ENCODE results near the gene CARD10.

CARD10 gene

GRCh38 chr22:37507731-37508130 is 11.5 kb downstream of the CARD10 start:
- DNase-seq (ENCODE audit: low read depth in 4 of 4, low spot score in 1 of 4): no peak

GRCh38 chr22:37505989-37506388 is 13.2 kb downstream of the CARD10 start:
- no peak for DNase-seq (ENCODE audit: low read depth in 4 of 4, low spot score in 1 of 4)

- DNase-seq (ENCODE audit: low read depth in 4 of 4, low spot score in 1 of 4): no peak
Measured at GRCh38 chr22:37505565-37505964, 13.7 kb downstream of the CARD10 start.

- no peak for DNase-seq (ENCODE audit: low read depth in 4 of 4, low spot score in 1 of 4)
Measured at GRCh38 chr22:37504964-37505363, 14.3 kb downstream of the CARD10 start.

- DNase-seq (ENCODE audit: low read depth in 4 of 4, low spot score in 1 of 4): no peak
Measured at GRCh38 chr22:37503850-37504249, 15.4 kb downstream of the CARD10 start.

- DNase-seq (ENCODE audit: low read depth in 4 of 4, low spot score in 1 of 4): no peak
Measured at GRCh38 chr22:37503183-37503683, 16.0 kb downstream of the CARD10 start.

- DNase-seq (ENCODE audit: low read depth in 4 of 4, low spot score in 1 of 4): no peak
Measured at GRCh38 chr22:37502342-37503182, 16.7 kb downstream of the CARD10 start.

- DNase-seq (ENCODE audit: low read depth in 4 of 4, low spot score in 1 of 4): no peak
Measured at GRCh38 chr22:37501610-37502341, 17.4 kb downstream of the CARD10 start.

- no peak for DNase-seq (ENCODE audit: low read depth in 4 of 4, low spot score in 1 of 4)
Measured at GRCh38 chr22:37500745-37501609, 18.2 kb downstream of the CARD10 start.

- no peak for DNase-seq (ENCODE audit: low read depth in 4 of 4, low spot score in 1 of 4)
Measured at GRCh38 chr22:37499789-37500540, 19.2 kb downstream of the CARD10 start.

GRCh38 chr22:37499027-37499707 is 20.0 kb downstream of the CARD10 start:
- no peak for DNase-seq (ENCODE audit: low read depth in 4 of 4, low spot score in 1 of 4)

- DNase-seq (ENCODE audit: low read depth in 4 of 4, low spot score in 1 of 4): peak; percentile 29 to 58 (median 40)
Measured at GRCh38 chr22:37498289-37498909, 20.8 kb downstream of the CARD10 start.

GRCh38 chr22:37497062-37497599 is 22.1 kb downstream of the CARD10 start:
- DNase-seq (ENCODE audit: low read depth in 4 of 4, low spot score in 1 of 4): no peak

- DNase-seq (ENCODE audit: low read depth in 4 of 4, low spot score in 1 of 4): no peak
Measured at GRCh38 chr22:37496651-37497050, 22.6 kb downstream of the CARD10 start.

GRCh38 chr22:37493979-37494378 is 25.2 kb downstream of the CARD10 start:
- DNase-seq (ENCODE audit: low read depth in 4 of 4, low spot score in 1 of 4): no peak

- DNase-seq (ENCODE audit: low read depth in 4 of 4, low spot score in 1 of 4): peak in 2 of 4 experiments; percentile 23 to 46
Measured at GRCh38 chr22:37492428-37493344, 26.5 kb downstream of the CARD10 start.

GRCh38 chr22:37491559-37492427 is 27.4 kb downstream of the CARD10 start:
- no peak for DNase-seq (ENCODE audit: low read depth in 4 of 4, low spot score in 1 of 4)
